ENCODE data around the gene NFIB. TPM values are rescaled to one million over a fixed set of nuclear protein-coding genes. Genes with fewer than 3 reads are reported as not detected.

NFIB gene
- total RNA-seq, 1 donor, result 12.1 TPM

DNA sequence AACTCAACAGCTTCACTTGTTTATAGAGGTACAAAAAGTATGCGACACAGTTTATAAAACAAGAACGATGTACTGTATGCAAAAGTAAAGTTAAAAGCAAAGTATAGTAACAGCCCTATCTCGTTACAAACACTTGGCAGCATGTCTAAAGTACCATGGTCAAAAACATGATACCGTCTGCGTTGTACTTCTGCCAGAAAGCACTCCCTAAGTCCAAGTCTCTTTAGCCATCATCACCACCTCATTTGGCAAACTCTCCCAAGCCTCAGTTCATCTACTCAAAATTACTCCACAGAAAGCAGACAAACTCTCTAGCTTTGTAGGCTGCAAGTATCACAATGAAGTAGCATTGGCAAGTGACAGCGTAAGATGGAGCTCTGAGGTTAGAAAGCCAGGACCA, 73.4 kb downstream of the NFIB start:
- no peak overlapping the region for H3K4me3 ChIP-seq (ENCODE audit: low read depth, low read length)
- DNase-seq (ENCODE audit: low read depth), result no peak
- no peak for TF ChIP-seq CTCF (IDR thresholded peaks at IDR 0.05; ENCODE audit: insufficient read depth, low read depth, low read length)

DNA sequence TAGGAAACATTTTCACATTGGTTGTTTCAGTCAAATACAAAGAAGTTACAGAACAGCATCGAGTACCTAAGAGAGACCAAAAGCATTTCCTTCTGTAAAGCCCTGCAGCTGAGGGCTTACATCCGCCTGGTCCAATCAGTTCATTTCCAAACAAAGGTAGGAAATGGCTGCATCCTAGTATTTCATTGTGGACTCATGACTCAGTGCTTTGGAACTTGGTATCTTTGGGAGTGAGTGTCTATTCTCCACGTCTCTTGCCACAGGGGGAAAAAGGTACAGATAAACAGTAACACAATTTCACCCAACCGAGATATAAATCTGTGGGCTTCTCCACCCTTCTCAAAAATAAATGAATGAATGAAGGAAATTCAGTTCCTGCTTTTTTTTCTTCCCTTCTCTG, 75.4 kb downstream of the NFIB start:
- DNase-seq (ENCODE audit: low read depth), result peak; percentile 20
- no peak overlapping the region for H3K4me3 ChIP-seq (ENCODE audit: low read depth, low read length)
- TF ChIP-seq CTCF (IDR thresholded peaks at IDR 0.05; ENCODE audit: insufficient read depth, low read depth, low read length), result no peak

- no peak for DNase-seq (ENCODE audit: low read depth)
- TF ChIP-seq CTCF (IDR thresholded peaks at IDR 0.05; ENCODE audit: insufficient read depth, low read depth, low read length), result no peak
- H3K4me3 ChIP-seq (ENCODE audit: low read depth, low read length), result no peak overlapping the region
Measured at GRCh38 chr9:14238079-14238478, 75.9 kb downstream of the NFIB start.

DNA sequence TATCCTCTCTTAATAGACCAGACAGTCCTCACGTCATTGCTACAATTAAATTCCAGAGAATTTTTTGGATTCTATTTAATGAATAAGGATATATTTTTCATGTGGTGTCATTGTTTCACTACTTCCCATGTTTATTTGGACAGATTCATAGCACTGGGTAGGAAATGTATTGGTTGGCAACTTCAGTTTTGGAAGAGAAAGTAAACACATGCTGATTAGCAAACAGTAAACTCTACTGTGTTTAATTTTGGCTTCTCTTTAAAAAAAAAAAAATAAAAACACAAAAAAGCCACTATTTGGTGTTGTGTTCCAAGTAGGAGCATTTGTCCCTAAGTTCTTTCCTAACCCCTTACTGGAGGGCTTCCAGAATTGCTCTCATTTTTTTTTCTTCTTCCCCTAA, 77.3 kb downstream of the NFIB start:
- no peak for TF ChIP-seq CTCF (IDR thresholded peaks at IDR 0.05; ENCODE audit: insufficient read depth, low read depth, low read length)
- H3K4me3 ChIP-seq (ENCODE audit: low read depth, low read length), result no peak overlapping the region
- no peak for DNase-seq (ENCODE audit: low read depth)

GRCh38 chr9:14232111-14232510, 81.8 kb downstream of the NFIB start:
- no peak for DNase-seq (ENCODE audit: low read depth)
- TF ChIP-seq CTCF (IDR thresholded peaks at IDR 0.05; ENCODE audit: insufficient read depth, low read depth, low read length), result no peak
- H3K4me3 ChIP-seq (ENCODE audit: low read depth, low read length), result no peak overlapping the region

DNA sequence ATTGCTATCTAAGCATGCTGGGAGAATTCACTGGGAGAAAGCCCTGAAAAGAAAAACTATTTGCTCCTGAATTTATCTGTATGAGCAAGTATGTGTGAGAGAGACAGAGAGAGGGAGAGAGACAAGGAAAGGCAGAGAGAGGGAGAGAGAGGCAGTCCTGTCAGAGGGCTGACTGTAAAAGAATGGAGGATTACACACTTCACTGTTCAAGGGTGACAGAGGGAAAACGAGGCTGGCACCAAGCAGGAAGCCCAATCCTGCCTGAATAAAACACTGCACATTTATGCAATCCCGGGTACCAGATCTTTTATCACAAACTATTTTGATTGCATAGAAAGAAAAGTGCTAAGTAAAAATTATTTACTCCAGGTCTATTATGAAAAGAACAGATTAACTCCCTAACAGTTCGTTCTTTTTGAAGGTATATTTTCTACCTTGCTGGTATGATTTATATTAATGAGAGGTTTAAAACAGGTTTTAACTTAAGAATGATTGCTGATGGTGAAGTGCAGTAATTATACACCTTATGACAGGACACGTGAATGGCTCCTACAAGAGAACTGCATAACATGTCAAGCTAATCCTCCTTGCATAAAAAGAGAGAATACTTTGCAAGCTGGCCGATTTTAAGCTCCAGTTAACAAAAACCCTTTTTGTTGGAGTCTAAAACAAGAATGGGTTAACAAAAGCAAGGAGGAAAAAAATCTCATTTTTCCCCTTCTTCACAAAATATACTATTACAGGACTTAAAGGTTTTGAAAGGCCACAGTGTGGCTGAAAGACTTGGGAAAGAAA, 82.5 kb downstream of the NFIB start:
- H3K4me3 ChIP-seq (ENCODE audit: low read depth, low read length), result no peak overlapping the region
- TF ChIP-seq CTCF (IDR thresholded peaks at IDR 0.05; ENCODE audit: insufficient read depth, low read depth, low read length), result no peak
- DNase-seq (ENCODE audit: low read depth), result no peak

- TF ChIP-seq CTCF (IDR thresholded peaks at IDR 0.05; ENCODE audit: insufficient read depth, low read depth, low read length), result no peak
Measured at GRCh38 chr9:14228602-14229001, 85.3 kb downstream of the NFIB start.

More at GRCh38 chr9:14228602-14229001, 85.3 kb downstream of the NFIB start:
- no peak for DNase-seq (ENCODE audit: low read depth)
- no peak overlapping the region for H3K4me3 ChIP-seq (ENCODE audit: low read depth, low read length)
